SH-SY5Y (cell line): ENCODE measurements around the gene KLF7.

ENCODE experiments used
- GATA2 ChIP-seq: IDR thresholded peaks from 2 replicates; pipeline ENCODE4 v1.6.1; 2011; ENCODE audit warnings: mild to moderate bottlenecking, low read depth, low read length
- GATA3 ChIP-seq: IDR thresholded peaks from 2 replicates; pipeline ENCODE4 v1.6.1; 2011; ENCODE audit warnings: low read depth, mild to moderate bottlenecking, low read length, moderate library complexity

GRCh38 chr2:207090389-207090788 lies 75.4 kb downstream of the KLF7 start:
- TF ChIP-seq GATA2, result no peak
- TF ChIP-seq GATA3, result no peak
